Lung (tissue), 12 donors: ENCODE measurements around the gene BRD2. TPM values are rescaled to one million over a fixed set of nuclear protein-coding genes. Genes with fewer than 3 reads are reported as not detected.
A peak's percentile ranks its signal among the peaks of the same experiment; 100 is the strongest.

Experiments
- ATAC-seq: fragments of 200-7000 bp; cut with Tn5 transposase; one replicate; pipeline ENCODE4 v1.9.1; 2020; ENCODE audit warnings: moderate number of reproducible peaks; ENCODE audit not compliant: insufficient read depth, low FRiP score
- DNase-seq, 3 donors: peaks; one replicate each; pipeline ENCODE4 v3.0.0-alpha.2; 2013 to 2017
- H3K27ac ChIP-seq, 2 donors: one replicate each; pipeline ENCODE4 v1.5.1; 2013; ENCODE audit warnings: mild to moderate bottlenecking in 2 of 2, moderate library complexity in 2 of 2, control low read depth in 1 of 2, inconsistent platforms in 1 of 2, low read depth in 1 of 2, low read length in 1 of 2
- H3K27me3 ChIP-seq, 3 donors: one replicate each; pipeline ENCODE4 v1.5.1; 2013; ENCODE audit warnings: low read length in 2 of 3; ENCODE audit not compliant: control insufficient read depth in 3 of 3, insufficient read depth in 3 of 3
- H3K36me3 ChIP-seq, 4 donors: one replicate each; pipeline ENCODE4 v1.5.1; 2013; ENCODE audit warnings: low read length in 4 of 4, mild to moderate bottlenecking in 1 of 4, moderate library complexity in 1 of 4; ENCODE audit not compliant: control insufficient read depth in 4 of 4, insufficient read depth in 4 of 4
- H3K4me1 ChIP-seq, 5 donors: one replicate each; pipeline ENCODE4 v1.5.1; 2013; ENCODE audit warnings: low read length in 5 of 5, mild to moderate bottlenecking in 2 of 5, moderate library complexity in 1 of 5; ENCODE audit not compliant: control insufficient read depth in 5 of 5, insufficient read depth in 5 of 5
- H3K4me3 ChIP-seq: one replicate; pipeline ENCODE4 v1.5.1; 2013; ENCODE audit warnings: mild to moderate bottlenecking, control low read depth, moderate library complexity
- H3K9ac ChIP-seq, 2 donors: one replicate each; pipeline ENCODE4 v1.5.1; 2013; ENCODE audit warnings: low read length in 2 of 2, control low read depth in 1 of 2; ENCODE audit not compliant: insufficient read depth in 1 of 2
- H3K9me3 ChIP-seq, 4 donors: one replicate each; pipeline ENCODE4 v1.5.1; 2013; ENCODE audit warnings: low read length in 3 of 4, mild to moderate bottlenecking in 1 of 4, moderate library complexity in 1 of 4; ENCODE audit not compliant: control insufficient read depth in 4 of 4, insufficient read depth in 3 of 4
- CTCF ChIP-seq: IDR thresholded peaks from 2 replicates; pipeline ENCODE4 v1.5.1; 2012; ENCODE audit warnings: mild to moderate bottlenecking; ENCODE audit errors: control extremely low read depth, extremely low read depth
- WGBS, 2 donors: extraction: QIAGEN DNeasy Blood & Tissue Kit; methylation state at CpG; one replicate each; pipeline ENCODE4 v1.1.7; 2013; 5-methylcytosine and 5-hydroxymethylcytosine counted together
- polyA plus RNA-seq, 2 donors: library from polyadenylated mRNA; stranded (reverse); fragments of 200-250 nt; gene quantifications; one replicate each; pipeline ENCODE4 v1.2.1, GENCODE V29; 2013
- total RNA-seq, 2 donors: library from RNA; depleted of rRNA in 1 of 2; stranded (reverse); fragments of >200 nt in 1 of 2; gene quantifications; one replicate each; pipeline ENCODE4 v1.2.1, GENCODE V29; 2014 to 2021
- donor health status: control.
- donor health status: control.
- donor health status: Bipolar disorder and iron deficiency.
- donor health status: healthy.
- donor health status: DM: yes; HTN: yes; CAD: no.

Gene BRD2
- total and polyA plus RNA-seq, 4 donors, result 114 to 178 (median 148) TPM

DNA sequence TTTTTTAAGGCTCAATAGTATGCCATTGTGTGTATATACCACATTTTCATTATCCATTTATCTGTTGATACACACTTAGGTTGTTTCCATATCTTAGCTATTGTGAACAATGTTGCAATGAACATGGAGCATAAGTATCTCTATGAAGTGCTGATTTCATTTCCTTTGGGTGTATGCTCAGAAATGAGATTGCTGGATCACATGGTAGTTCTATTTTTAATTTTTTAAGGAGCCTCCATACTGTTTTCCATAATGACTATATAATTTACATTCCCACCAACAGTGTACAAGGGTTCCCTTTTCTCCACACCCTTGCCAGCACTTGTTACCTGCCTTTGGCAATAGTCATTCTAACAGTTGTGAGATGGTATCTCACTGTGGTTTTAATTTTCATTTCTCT lies 56.1 kb downstream of the BRD2 start:
- no peak for TF ChIP-seq CTCF

DNA sequence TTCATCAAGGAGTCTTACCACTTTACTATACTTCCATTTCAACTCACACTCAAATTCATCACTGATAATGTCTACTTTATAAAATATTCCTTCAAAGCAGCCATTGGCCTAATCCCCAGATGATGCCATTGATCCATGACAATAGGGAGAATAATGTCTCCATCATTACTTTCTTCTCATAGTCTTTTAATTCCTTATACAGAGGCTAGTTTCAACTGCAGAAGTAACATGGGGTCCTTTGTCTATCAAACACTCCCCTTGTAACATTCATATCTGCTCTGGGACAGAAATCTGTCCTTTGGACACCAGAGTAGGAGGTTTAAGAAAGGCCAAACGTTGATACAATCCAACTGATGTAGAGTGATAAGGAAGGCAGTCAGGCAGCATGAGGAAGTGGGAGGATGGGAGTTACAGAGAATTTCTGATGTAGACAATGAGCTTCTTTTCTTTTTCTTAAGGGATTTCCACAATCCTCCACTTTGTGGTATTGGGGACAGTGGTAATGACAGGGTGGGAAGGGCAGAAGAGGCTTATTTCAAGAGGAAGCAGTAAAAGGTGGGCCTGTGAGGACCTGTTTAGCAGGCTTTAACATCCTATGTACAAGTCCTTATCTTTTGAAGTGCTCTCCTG lies 59.9 kb downstream of the BRD2 start:
- H3K27ac ChIP-seq, result peak overlapping the region in 1 of 2 donors; percentile 55

More for the DNA sequence above, 56.1 kb downstream of the BRD2 start:
- Histone ChIP-seq H3K9ac (no peak overlapping the region), H3K27me3 (peaks cover 0 to 2% (median 0%) of the 10 kb centered on the region in 3 donors), H3K36me3 (no peaks in the 10 kb centered on the region), H3K9me3 (no peaks in the 10 kb centered on the region), H3K4me1 (peaks cover 0 to 5% (median under 1%) of the 10 kb centered on the region in 5 donors), H3K4me3 (no peak overlapping the region), H3K27ac (no peak overlapping the region)
- ATAC-seq (no peak), DNase-seq (no peak)

GRCh38 chr6:33029328-33030184 lies 61.2 kb downstream of the BRD2 start:
- H3K36me3 ChIP-seq, result no peaks in the 10 kb centered on the region
- peak; percentile 92 for ATAC-seq
- H3K27me3 ChIP-seq, result peaks cover 0 to 16% (median 2%) of the 10 kb centered on the region in 3 donors
- H3K9ac ChIP-seq, result no peak overlapping the region
- peak in 1 of 3 donors; percentile 29 for DNase-seq
- no peak for TF ChIP-seq CTCF
- H3K9me3 ChIP-seq, result no peaks in the 10 kb centered on the region
- 41 to 47% methylated on average over 6 of the region's 6 CpGs for WGBS, 2 donors
- H3K27ac ChIP-seq, result peak overlapping the region; percentile 10 to 88
- H3K4me3 ChIP-seq, result no peak overlapping the region
- H3K4me1 ChIP-seq, result peaks cover 0 to 5% (median 0%) of the 10 kb centered on the region in 5 donors

More for the DNA sequence above, 59.9 kb downstream of the BRD2 start:
- Histone ChIP-seq H3K36me3 (no peaks in the 10 kb centered on the region), H3K4me3 (no peak overlapping the region), H3K27me3 (peaks cover 0 to 11% (median 2%) of the 10 kb centered on the region in 3 donors), H3K4me1 (peaks cover 0 to 5% (median 0%) of the 10 kb centered on the region in 5 donors), H3K9ac (no peak overlapping the region), H3K9me3 (no peaks in the 10 kb centered on the region)
- no peak for DNase-seq
- TF ChIP-seq CTCF, result no peak
- ATAC-seq, result no peak
- 4 to 11% methylated on average over 1 of the region's 1 CpG for WGBS, 2 donors
